Liver (tissue), 3 donors: Measurements from ENCODE around the gene RAB44.

Source experiments
- FOXA2 ChIP-seq: IDR thresholded peaks from 2 replicates; pipeline ENCODE4 v1.6.1; 2016; ENCODE audit warnings: antibody characterized with exemption
- TF ChIP-seq, protein P1 (sequence below): fragments of 150-350 bp; IDR thresholded peaks from 2 replicates; pipeline ENCODE4 v1.5.1; 2017; ENCODE audit warnings: improper control_type of control experiment, low read depth, low read length; ENCODE audit not compliant: missing input control
- TF ChIP-seq, protein P2 (sequence below): IDR thresholded peaks from 2 replicates; pipeline ENCODE4 v1.6.1; 2016; ENCODE audit warnings: antibody characterized with exemption
- TF ChIP-seq, protein P3 (sequence below): IDR thresholded peaks from 2 replicates; pipeline ENCODE4 v1.6.1; 2016; ENCODE audit warnings: antibody characterized with exemption, mild to moderate bottlenecking
- donor health status: healthy.
- donor health status: healthy.

DNA sequence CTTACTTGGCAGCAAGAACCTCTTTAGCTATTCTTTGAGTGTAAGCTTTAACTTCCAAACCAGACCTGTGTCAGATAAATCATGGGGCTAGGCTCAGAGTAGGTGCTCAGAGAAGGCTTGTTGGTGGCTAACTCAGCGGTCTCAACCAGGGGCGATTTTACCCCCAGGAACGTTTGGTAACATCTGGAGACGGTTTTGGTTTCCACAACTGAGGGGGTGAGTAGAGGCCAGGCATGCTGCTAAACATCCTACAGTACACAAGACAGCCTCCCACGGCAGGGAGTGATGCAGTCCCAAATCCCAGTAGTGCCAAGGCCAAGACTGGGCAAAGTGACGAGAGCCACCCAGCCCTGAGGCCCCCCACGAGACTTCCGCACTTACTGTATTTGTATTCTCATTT is 59.2 kb downstream of the RAB44 start:
- TF ChIP-seq, protein P1, sequence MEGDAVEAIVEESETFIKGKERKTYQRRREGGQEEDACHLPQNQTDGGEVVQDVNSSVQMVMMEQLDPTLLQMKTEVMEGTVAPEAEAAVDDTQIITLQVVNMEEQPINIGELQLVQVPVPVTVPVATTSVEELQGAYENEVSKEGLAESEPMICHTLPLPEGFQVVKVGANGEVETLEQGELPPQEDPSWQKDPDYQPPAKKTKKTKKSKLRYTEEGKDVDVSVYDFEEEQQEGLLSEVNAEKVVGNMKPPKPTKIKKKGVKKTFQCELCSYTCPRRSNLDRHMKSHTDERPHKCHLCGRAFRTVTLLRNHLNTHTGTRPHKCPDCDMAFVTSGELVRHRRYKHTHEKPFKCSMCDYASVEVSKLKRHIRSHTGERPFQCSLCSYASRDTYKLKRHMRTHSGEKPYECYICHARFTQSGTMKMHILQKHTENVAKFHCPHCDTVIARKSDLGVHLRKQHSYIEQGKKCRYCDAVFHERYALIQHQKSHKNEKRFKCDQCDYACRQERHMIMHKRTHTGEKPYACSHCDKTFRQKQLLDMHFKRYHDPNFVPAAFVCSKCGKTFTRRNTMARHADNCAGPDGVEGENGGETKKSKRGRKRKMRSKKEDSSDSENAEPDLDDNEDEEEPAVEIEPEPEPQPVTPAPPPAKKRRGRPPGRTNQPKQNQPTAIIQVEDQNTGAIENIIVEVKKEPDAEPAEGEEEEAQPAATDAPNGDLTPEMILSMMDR: no peak
- TF ChIP-seq, protein P2, sequence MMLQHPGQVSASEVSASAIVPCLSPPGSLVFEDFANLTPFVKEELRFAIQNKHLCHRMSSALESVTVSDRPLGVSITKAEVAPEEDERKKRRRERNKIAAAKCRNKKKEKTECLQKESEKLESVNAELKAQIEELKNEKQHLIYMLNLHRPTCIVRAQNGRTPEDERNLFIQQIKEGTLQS: no peak
- TF ChIP-seq, protein P3, sequence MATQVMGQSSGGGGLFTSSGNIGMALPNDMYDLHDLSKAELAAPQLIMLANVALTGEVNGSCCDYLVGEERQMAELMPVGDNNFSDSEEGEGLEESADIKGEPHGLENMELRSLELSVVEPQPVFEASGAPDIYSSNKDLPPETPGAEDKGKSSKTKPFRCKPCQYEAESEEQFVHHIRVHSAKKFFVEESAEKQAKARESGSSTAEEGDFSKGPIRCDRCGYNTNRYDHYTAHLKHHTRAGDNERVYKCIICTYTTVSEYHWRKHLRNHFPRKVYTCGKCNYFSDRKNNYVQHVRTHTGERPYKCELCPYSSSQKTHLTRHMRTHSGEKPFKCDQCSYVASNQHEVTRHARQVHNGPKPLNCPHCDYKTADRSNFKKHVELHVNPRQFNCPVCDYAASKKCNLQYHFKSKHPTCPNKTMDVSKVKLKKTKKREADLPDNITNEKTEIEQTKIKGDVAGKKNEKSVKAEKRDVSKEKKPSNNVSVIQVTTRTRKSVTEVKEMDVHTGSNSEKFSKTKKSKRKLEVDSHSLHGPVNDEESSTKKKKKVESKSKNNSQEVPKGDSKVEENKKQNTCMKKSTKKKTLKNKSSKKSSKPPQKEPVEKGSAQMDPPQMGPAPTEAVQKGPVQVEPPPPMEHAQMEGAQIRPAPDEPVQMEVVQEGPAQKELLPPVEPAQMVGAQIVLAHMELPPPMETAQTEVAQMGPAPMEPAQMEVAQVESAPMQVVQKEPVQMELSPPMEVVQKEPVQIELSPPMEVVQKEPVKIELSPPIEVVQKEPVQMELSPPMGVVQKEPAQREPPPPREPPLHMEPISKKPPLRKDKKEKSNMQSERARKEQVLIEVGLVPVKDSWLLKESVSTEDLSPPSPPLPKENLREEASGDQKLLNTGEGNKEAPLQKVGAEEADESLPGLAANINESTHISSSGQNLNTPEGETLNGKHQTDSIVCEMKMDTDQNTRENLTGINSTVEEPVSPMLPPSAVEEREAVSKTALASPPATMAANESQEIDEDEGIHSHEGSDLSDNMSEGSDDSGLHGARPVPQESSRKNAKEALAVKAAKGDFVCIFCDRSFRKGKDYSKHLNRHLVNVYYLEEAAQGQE: no peak
- no peak for TF ChIP-seq FOXA2
